ENCODE measurements around the gene TSKU.

DNA sequence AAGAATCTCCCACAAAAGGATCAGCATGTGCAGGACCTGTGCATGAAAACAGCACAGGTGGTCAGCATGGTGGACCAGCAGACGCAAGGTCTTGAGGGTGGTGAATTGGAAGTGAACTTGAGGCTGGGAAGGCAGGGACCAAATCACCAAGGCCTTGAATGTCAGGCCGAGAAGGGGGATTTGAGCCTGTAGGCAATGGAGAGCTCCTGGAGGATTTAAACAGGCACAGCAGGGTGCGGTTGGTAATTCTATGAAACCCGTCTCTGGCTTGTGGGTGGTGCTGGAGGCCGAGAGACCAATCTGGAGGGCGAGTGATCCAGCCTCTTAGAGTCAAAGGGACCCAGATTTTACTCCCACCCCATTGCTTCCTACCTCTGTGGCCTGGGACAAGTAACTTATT, 2.4 kb downstream of the TSKU start:
- TF ChIP-seq EZH2 (IDR thresholded peaks at IDR 0.05; ENCODE audit: insufficient read depth, low read length), result no peak
- TF ChIP-seq CTCF (IDR thresholded peaks at IDR 0.05; ENCODE audit: insufficient read depth, low read depth, low read length), result no peak
